ENCODE measurements around the gene PHLDB2.

DNA sequence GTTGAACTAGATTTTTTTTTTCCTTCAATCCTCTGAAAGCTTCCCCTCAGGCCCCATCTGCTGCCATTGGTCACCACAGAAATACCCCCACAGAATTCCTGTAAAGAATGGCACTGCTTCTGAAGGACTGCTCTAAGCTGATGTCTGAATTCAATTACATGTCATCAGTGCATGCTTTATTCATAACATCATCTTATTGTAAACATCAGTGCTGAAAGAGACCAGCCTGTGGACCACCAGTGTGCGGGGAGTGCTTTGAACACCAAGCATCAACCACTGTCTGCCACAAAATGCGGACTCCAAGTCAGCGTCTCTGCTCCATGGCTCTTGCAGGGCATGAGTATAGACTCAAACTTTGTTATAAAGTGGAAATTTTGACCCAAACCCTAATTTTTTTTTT, 11.6 kb downstream of the PHLDB2 start:
- TF ChIP-seq, protein P1, sequence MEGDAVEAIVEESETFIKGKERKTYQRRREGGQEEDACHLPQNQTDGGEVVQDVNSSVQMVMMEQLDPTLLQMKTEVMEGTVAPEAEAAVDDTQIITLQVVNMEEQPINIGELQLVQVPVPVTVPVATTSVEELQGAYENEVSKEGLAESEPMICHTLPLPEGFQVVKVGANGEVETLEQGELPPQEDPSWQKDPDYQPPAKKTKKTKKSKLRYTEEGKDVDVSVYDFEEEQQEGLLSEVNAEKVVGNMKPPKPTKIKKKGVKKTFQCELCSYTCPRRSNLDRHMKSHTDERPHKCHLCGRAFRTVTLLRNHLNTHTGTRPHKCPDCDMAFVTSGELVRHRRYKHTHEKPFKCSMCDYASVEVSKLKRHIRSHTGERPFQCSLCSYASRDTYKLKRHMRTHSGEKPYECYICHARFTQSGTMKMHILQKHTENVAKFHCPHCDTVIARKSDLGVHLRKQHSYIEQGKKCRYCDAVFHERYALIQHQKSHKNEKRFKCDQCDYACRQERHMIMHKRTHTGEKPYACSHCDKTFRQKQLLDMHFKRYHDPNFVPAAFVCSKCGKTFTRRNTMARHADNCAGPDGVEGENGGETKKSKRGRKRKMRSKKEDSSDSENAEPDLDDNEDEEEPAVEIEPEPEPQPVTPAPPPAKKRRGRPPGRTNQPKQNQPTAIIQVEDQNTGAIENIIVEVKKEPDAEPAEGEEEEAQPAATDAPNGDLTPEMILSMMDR (IDR thresholded peaks at IDR 0.05) = no peak
- no peak for TF ChIP-seq POLR2A (IDR thresholded peaks at IDR 0.05)
